Uterus (tissue), 2 donors: ENCODE data around the gene TMC2.

ENCODE experiments used
- POLR2A ChIP-seq, 2 donors: fragments of 450-650 bp; IDR thresholded peaks; one replicate each; pipeline ENCODE4 v1.6.1; 2016; ENCODE audit warnings: antibody characterized with exemption in 2 of 2, mild to moderate bottlenecking in 1 of 2, moderate library complexity in 1 of 2
- TF ChIP-seq, protein P1 (sequence below), 4 experiments: fragments of 200-600 bp in 2 of 4; fragments of 450-650 bp in 2 of 4; sonication (generic) in 2 of 4; IDR thresholded peaks; one replicate each; pipeline ENCODE4 v1.5.1; 2016 to 2019; ENCODE audit warnings: antibody characterized with exemption in 4 of 4, mild to moderate bottlenecking in 2 of 4, moderate library complexity in 1 of 4

DNA sequence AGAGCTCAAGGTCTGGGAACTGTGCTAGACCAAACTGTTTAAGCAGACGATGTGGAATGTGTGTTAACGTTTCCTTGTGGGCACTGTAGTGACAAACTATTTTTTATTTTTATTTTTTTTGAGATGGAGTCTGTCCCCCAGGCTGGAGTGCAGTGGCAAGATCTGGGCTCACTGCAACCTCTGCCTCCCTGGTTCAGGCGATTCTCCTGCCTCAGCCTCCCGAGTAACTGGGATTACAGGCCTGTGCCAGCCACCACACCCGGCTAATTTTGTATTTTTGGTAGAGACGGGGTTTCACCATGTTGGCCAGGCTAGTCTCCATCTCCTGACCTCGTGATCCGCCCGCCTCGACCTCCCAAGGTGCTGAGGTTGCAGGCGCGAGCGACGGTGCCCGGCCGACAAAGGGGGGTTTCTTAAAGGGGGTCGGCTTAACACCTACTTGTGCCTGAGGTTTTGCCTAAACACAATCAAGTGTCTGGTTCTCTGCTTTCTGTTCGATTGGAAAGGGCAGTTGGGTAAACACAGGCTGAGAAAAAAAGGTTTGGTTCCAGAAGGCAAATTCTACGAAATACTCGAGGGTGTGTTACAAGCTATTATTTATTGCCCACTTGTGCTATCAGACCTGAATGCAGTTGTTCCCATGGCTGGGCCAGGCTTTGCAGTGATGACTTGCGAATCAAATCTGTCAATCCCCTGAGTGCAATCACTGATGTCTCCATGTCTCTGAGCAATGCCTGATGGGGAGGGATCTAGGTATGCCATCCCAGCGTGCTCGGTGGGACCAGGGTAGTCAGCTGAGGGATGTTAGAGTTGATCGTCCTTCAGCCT, 117.4 kb downstream of the TMC2 start:
- TF ChIP-seq, protein P1, sequence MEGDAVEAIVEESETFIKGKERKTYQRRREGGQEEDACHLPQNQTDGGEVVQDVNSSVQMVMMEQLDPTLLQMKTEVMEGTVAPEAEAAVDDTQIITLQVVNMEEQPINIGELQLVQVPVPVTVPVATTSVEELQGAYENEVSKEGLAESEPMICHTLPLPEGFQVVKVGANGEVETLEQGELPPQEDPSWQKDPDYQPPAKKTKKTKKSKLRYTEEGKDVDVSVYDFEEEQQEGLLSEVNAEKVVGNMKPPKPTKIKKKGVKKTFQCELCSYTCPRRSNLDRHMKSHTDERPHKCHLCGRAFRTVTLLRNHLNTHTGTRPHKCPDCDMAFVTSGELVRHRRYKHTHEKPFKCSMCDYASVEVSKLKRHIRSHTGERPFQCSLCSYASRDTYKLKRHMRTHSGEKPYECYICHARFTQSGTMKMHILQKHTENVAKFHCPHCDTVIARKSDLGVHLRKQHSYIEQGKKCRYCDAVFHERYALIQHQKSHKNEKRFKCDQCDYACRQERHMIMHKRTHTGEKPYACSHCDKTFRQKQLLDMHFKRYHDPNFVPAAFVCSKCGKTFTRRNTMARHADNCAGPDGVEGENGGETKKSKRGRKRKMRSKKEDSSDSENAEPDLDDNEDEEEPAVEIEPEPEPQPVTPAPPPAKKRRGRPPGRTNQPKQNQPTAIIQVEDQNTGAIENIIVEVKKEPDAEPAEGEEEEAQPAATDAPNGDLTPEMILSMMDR (IDR thresholded peaks at IDR 0.05), result no peak
- TF ChIP-seq POLR2A (IDR thresholded peaks at IDR 0.05), result no peak
